Trophoblast cell (in vitro differentiated cells and primary cell): ENCODE measurements around the gene MOB3C.

Experiments
- DNase-seq, 2 donors: peaks; one replicate each; pipeline ENCODE4 v3.0.0-alpha.2; 2016
- H2AFZ ChIP-seq: 2 replicates; pipeline ENCODE4 v1.6.1; 2013; ENCODE audit warnings: low read length, moderate library complexity, mild to moderate bottlenecking; ENCODE audit not compliant: insufficient read depth, poor library complexity
- H2AK5ac ChIP-seq: 2 replicates; pipeline ENCODE4 v1.6.1; 2013; ENCODE audit warnings: mild to moderate bottlenecking, low read length
- H2BK120ac ChIP-seq: 2 replicates; pipeline ENCODE4 v1.6.1; 2013; ENCODE audit warnings: low read length, mild to moderate bottlenecking, moderate library complexity; ENCODE audit not compliant: insufficient read depth, poor library complexity
- H2BK12ac ChIP-seq: 2 replicates; pipeline ENCODE4 v1.6.1; 2013; ENCODE audit warnings: mild to moderate bottlenecking, low read length, moderate library complexity
- H2BK5ac ChIP-seq: 2 replicates; pipeline ENCODE4 v1.6.1; 2013; ENCODE audit warnings: low read length, low read depth, moderate library complexity, mild to moderate bottlenecking; ENCODE audit not compliant: poor library complexity
- H3K14ac ChIP-seq: 2 replicates; pipeline ENCODE4 v1.6.1; 2013; ENCODE audit warnings: mild to moderate bottlenecking, low read length
- H3K18ac ChIP-seq: 2 replicates; pipeline ENCODE4 v1.6.1; 2013; ENCODE audit warnings: mild to moderate bottlenecking, low read length
- H3K23ac ChIP-seq: 2 replicates; pipeline ENCODE4 v1.6.1; 2013; ENCODE audit warnings: low read length
- H3K27ac ChIP-seq: 2 replicates; pipeline ENCODE4 v1.5.1; 2013; ENCODE audit warnings: low read depth, mild to moderate bottlenecking, inconsistent platforms, low read length, moderate library complexity
- H3K27me3 ChIP-seq: 2 replicates; pipeline ENCODE4 v1.6.1; 2013; ENCODE audit warnings: inconsistent platforms, mild to moderate bottlenecking, low read length, moderate library complexity; ENCODE audit not compliant: insufficient read depth
- H3K36me3 ChIP-seq, 2 experiments: 1 replicate in 1 of 2; 2 replicates in 1 of 2; pipeline ENCODE4 v1.6.1; 2013; ENCODE audit warnings: low read length in 2 of 2, mild to moderate bottlenecking in 2 of 2, moderate library complexity in 1 of 2; ENCODE audit not compliant: insufficient read depth in 2 of 2, control insufficient read depth in 1 of 2
- H3K4ac ChIP-seq: 2 replicates; pipeline ENCODE4 v1.6.1; 2013; ENCODE audit warnings: low read depth, mild to moderate bottlenecking, low read length, moderate library complexity
- H3K4me1 ChIP-seq, 2 experiments: 1 replicate in 1 of 2; 2 replicates in 1 of 2; pipeline ENCODE4 v1.6.1; 2013; ENCODE audit warnings: low read length in 2 of 2, mild to moderate bottlenecking in 2 of 2, moderate library complexity in 1 of 2; ENCODE audit not compliant: insufficient read depth in 2 of 2, control insufficient read depth in 1 of 2
- H3K4me2 ChIP-seq: 2 replicates; pipeline ENCODE4 v1.6.1; 2013; ENCODE audit warnings: inconsistent platforms, mild to moderate bottlenecking, low read length, moderate library complexity
- H3K4me3 ChIP-seq: 2 replicates; pipeline ENCODE4 v1.5.1; 2013; ENCODE audit warnings: mild to moderate bottlenecking, low read depth, low read length, inconsistent platforms
- H3K79me1 ChIP-seq: one replicate; pipeline ENCODE4 v1.6.1; 2013; ENCODE audit warnings: low read length
- H3K79me2 ChIP-seq: 2 replicates; pipeline ENCODE4 v1.6.1; 2013; ENCODE audit warnings: low read length, mild to moderate bottlenecking; ENCODE audit not compliant: control insufficient read depth, insufficient read depth, poor library complexity
- H3K9ac ChIP-seq: 2 replicates; pipeline ENCODE4 v1.6.1; 2013; ENCODE audit warnings: mild to moderate bottlenecking, low read length
- H3K9me3 ChIP-seq: 2 replicates; pipeline ENCODE4 v1.6.1; 2013; ENCODE audit warnings: low read depth, mild to moderate bottlenecking, control low read depth, inconsistent platforms, low read length; ENCODE audit not compliant: insufficient read depth
- H4K12ac ChIP-seq: 2 replicates; pipeline ENCODE4 v1.6.1; 2013; ENCODE audit warnings: low read depth, mild to moderate bottlenecking, low read length, moderate library complexity
- H4K8ac ChIP-seq: 2 replicates; pipeline ENCODE4 v1.6.1; 2013; ENCODE audit warnings: low read depth, mild to moderate bottlenecking, low read length, moderate library complexity
- H4K91ac ChIP-seq: one replicate; pipeline ENCODE4 v1.6.1; 2013; ENCODE audit warnings: low read depth, mild to moderate bottlenecking, low read length, moderate library complexity
- WGBS: extraction: QIAGEN DNeasy Blood & Tissue Kit; methylation state at CpG from one replicate; pipeline ENCODE4 v1.1.7; 2013; ENCODE audit warnings: missing lambda C conversion rate; ENCODE audit not compliant: insufficient read length, insufficient coverage; ENCODE audit errors: extremely low coverage; 5-methylcytosine and 5-hydroxymethylcytosine counted together

The MOB3C gene

GRCh38 chr1:46659307-46659870, 42.8 kb upstream of the MOB3C start:
- H3K18ac ChIP-seq = no peak overlapping the region
- no peaks in the 10 kb centered on the region for H3K9me3 ChIP-seq
- no peaks in the 10 kb centered on the region for H3K4me1 ChIP-seq
- no peak overlapping the region for H4K8ac ChIP-seq
- no peaks in the 10 kb centered on the region for H3K36me3 ChIP-seq
- DNase-seq = no peak
- no peak overlapping the region for H3K14ac ChIP-seq
- WGBS = no CpG with 5 or more reads among the region's 2 CpGs
- H2BK5ac ChIP-seq = no peak overlapping the region
- no peak overlapping the region for H4K91ac ChIP-seq
- H2BK12ac ChIP-seq = no peak overlapping the region
- no peaks in the 10 kb centered on the region for H3K79me1 ChIP-seq
- no peak overlapping the region for H2AFZ ChIP-seq
- no peak overlapping the region for H3K4me3 ChIP-seq
- H3K27me3 ChIP-seq = no peaks in the 10 kb centered on the region
- H3K4me2 ChIP-seq = no peak overlapping the region
- no peak overlapping the region for H4K12ac ChIP-seq
- H3K27ac ChIP-seq = no peak overlapping the region
- no peak overlapping the region for H3K9ac ChIP-seq
- H2BK120ac ChIP-seq = no peak overlapping the region
- H3K23ac ChIP-seq = no peak overlapping the region
- no peaks in the 10 kb centered on the region for H3K79me2 ChIP-seq
- H2AK5ac ChIP-seq = no peak overlapping the region
- no peak overlapping the region for H3K4ac ChIP-seq

DNA sequence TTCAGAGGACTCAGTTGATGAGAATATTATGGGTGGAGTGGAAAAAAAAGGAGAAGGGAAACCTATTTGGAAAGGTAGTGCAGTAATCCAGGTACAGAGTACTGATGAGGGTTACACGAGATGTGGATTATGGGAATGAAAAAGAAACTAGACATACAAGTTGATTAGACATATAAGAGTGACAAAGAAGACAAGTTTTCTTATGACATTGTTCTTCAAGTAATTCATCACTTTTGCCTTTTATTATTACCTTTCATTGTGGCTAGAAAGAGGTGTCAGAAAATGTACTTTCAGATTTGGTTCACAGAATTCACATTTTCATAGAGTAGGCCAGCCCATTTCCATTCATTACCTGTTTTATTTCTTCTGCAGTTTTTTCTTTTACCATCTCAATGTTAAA, 41.2 kb upstream of the MOB3C start:
- H4K8ac ChIP-seq = no peak overlapping the region
- H3K4ac ChIP-seq = no peak overlapping the region
- no peaks in the 10 kb centered on the region for H3K9me3 ChIP-seq

GRCh38 chr1:46656643-46657042, 40.0 kb upstream of the MOB3C start:
- H2AFZ ChIP-seq = no peak overlapping the region

More for the DNA sequence above, 41.2 kb upstream of the MOB3C start:
- no peaks in the 10 kb centered on the region for H3K4me1 ChIP-seq
- no peak overlapping the region for H3K23ac ChIP-seq
- H3K18ac ChIP-seq = no peak overlapping the region
- H3K36me3 ChIP-seq = peaks cover 0 to 2% of the 10 kb centered on the region in 2 experiments
- H2BK5ac ChIP-seq = no peak overlapping the region
- H3K79me1 ChIP-seq = no peaks in the 10 kb centered on the region
- no peak overlapping the region for H3K4me2 ChIP-seq
- H4K91ac ChIP-seq = no peak overlapping the region
- no CpG with 5 or more reads among the region's 1 CpG for WGBS
- H3K9ac ChIP-seq = no peak overlapping the region
- H3K79me2 ChIP-seq = no peaks in the 10 kb centered on the region
- no peak overlapping the region for H4K12ac ChIP-seq
- H2AK5ac ChIP-seq = no peak overlapping the region
- no peak overlapping the region for H2AFZ ChIP-seq
- H2BK120ac ChIP-seq = no peak overlapping the region
- no peaks in the 10 kb centered on the region for H3K27me3 ChIP-seq
- H3K4me3 ChIP-seq = no peak overlapping the region
- no peak overlapping the region for H2BK12ac ChIP-seq
- H3K14ac ChIP-seq = no peak overlapping the region
- DNase-seq = no peak
- H3K27ac ChIP-seq = no peak overlapping the region

GRCh38 chr1:46655848-46656247, 39.2 kb upstream of the MOB3C start:
- H2BK5ac ChIP-seq = no peak overlapping the region
- no peak overlapping the region for H3K18ac ChIP-seq
- H3K79me1 ChIP-seq = no peaks in the 10 kb centered on the region
- H3K4ac ChIP-seq = no peak overlapping the region
- no peak overlapping the region for H2BK120ac ChIP-seq
- no peak overlapping the region for H3K4me2 ChIP-seq
- peaks cover 0 to 2% of the 10 kb centered on the region in 2 experiments for H3K36me3 ChIP-seq
- no peak overlapping the region for H2BK12ac ChIP-seq
- H3K27me3 ChIP-seq = no peaks in the 10 kb centered on the region
- no peak overlapping the region for H4K8ac ChIP-seq
- no peak overlapping the region for H4K91ac ChIP-seq
- H2AFZ ChIP-seq = no peak overlapping the region
- H3K14ac ChIP-seq = no peak overlapping the region
- no peak overlapping the region for H2AK5ac ChIP-seq
- no peaks in the 10 kb centered on the region for H3K4me1 ChIP-seq
- no peak overlapping the region for H3K4me3 ChIP-seq
- no peak overlapping the region for H4K12ac ChIP-seq
- DNase-seq = no peak
- H3K27ac ChIP-seq = no peak overlapping the region
- no peaks in the 10 kb centered on the region for H3K9me3 ChIP-seq
- H3K23ac ChIP-seq = no peak overlapping the region
- no peak overlapping the region for H3K9ac ChIP-seq
- no peaks in the 10 kb centered on the region for H3K79me2 ChIP-seq

More at GRCh38 chr1:46656643-46657042, 40.0 kb upstream of the MOB3C start:
- Histone ChIP-seq H2BK12ac (no peak overlapping the region), H3K14ac (no peak overlapping the region), H3K23ac (no peak overlapping the region), H3K27me3 (no peaks in the 10 kb centered on the region), H4K8ac (no peak overlapping the region), H3K4me3 (no peak overlapping the region), H4K91ac (no peak overlapping the region), H3K18ac (no peak overlapping the region), H3K36me3 (peaks cover 0 to 2% of the 10 kb centered on the region in 2 experiments), H4K12ac (no peak overlapping the region), H3K4ac (no peak overlapping the region), H2BK5ac (no peak overlapping the region), H3K4me2 (no peak overlapping the region), H3K9ac (no peak overlapping the region), H3K9me3 (no peaks in the 10 kb centered on the region), H3K79me1 (no peaks in the 10 kb centered on the region), H3K79me2 (no peaks in the 10 kb centered on the region), H2BK120ac (no peak overlapping the region), H2AK5ac (no peak overlapping the region), H3K27ac (no peak overlapping the region), H3K4me1 (no peaks in the 10 kb centered on the region)
- DNase-seq = no peak
- WGBS = no CpG with 5 or more reads among the region's 2 CpGs
